HG03571 (cell line): ENCODE results near the gene GABRG3.

Source experiments
- ATAC-seq: cut with Tn5 transposase; IDR thresholded peaks from one replicate; pipeline ENCODE4 v1.9.1; 2021; ENCODE audit not compliant: unreplicated experiment

GABRG3 gene

DNA sequence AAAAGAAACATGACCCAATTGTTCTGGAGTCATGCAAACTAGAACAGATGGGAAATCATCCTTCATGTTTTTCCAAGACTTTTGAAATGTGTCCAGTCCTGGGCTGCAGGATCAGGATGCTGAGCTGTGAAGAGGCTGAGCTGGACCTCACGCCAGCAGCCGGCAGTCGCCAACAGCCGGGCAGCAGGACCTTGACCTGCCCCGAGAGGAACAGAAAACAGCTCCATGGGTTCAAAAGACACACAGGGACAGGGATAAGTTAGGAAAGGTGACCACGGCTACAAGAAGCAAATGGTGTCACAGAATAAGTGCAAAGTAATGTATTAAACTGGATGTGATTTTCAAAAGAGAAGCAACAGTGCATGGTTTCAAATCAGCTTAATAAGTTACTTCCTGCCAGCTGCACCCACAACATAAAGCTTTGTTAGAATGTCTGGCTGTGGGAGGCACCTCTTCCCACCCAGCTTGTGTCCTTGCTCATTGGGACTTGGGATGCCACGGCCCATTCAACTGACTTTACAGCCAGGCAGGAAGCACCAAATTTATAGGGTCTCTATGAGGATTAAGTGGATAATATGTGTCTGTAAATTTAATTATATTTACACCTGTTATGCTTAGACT lies 266.4 kb downstream of the GABRG3 start:
- no peak for ATAC-seq

DNA sequence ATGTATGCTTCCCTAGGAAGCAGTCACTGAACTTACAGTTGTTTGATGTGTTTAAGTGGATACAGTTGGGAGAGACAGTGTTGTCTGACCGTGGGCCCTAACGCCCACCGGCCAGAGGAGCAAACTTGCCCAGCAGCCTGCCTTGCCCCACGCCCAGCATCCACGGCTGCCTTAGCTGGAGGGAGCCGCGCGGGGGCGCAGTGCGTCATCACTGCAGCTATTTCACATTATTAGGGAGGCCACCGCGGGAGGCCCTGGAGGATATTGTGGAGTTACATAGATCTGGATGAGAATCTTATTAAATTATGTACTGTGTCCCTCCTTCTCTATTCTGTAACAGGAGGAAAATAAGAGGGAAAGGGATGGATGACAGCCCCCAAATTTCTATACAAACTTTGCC lies 267.2 kb downstream of the GABRG3 start:
- no peak for ATAC-seq

DNA sequence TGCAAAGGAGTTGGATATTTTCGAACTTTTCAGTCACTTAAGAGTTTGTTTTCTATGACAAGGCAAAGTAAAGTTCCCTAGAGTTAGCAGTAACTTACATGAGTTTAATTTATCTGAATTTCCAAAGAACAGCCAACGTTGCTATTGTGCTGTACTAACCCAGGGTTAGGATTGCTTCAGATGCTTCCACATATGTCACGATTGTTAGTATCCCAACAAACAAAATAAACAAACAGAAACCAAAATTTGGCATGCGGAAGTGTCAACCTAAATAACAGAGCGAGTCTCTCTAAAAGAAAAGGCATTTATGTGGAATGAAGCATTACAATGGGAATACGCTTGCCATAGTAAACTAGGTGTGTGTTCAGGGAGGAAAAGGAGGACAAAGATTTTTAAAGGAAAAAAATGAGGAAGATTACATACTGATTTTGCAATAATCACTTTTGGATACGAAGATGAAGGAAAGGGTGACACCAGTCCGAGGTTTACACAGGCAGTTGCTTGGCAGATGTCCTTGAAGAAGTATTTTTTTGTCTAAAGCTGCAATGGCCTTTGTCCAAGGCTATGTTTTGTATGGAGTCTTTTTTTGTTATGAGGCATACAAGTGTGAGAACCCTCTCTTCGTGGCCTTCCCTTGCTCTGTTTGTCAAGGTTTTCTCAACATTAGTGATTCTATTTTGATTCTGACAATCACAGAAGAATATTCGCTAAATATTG lies 267.9 kb downstream of the GABRG3 start:
- ATAC-seq: no peak

DNA sequence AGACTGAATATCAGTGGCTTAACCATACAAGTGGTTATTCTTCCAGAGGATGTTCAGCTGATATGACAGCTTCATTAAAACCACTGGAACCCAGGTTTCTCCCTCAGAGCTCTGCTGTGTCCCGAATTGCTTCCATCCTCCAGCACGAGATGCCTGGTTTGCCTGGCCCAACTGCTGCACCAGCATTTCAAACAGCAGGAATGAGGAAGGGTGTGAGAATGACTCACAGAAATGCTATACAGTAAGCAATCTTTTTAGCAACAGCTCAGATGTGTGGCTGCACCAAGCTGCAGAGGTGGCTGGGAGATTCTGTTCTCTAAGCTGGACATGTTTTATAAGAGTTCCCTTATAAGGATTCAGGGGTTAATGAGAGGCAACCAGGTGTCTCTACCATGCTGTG lies 271.0 kb downstream of the GABRG3 start:
- ATAC-seq: no peak

DNA sequence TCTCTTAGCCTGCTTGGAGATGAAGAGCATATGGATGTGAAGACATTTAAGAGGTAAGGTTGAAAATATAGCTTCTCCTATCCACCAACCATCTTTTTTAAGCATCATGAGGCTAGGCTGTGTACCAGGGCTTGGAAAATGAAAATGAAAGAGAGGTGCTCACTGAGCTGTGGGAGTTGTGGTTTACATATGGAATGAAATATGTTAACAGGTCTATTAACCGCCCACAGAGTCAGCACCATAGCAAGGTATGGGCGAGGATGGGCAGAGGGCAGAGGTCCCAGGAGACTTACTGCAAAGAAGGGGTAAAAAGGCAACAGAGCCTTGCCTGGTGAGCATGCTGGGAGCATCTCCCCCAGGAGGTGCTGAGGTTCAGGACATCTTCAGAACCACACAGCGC lies 273.1 kb downstream of the GABRG3 start:
- no peak for ATAC-seq

DNA sequence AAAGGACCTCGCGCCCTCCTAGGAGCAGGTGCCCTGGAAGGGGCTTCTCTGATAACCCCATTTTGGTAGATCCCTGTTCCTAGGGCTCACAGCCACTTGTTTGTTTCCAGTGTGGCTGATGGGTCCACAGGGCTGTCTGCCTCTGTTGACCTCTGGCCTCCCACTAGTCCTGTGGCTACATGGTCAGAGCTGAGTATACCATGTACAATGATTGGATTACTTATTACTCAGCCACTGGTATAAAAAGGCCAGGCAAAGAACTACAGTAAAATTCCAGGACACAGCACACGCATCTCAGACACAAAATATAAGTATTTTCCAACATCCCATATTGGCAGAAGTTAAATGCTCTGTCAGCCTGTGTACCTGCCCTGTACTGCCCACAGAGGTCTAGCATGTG lies 277.3 kb downstream of the GABRG3 start:
- ATAC-seq: no peak

DNA sequence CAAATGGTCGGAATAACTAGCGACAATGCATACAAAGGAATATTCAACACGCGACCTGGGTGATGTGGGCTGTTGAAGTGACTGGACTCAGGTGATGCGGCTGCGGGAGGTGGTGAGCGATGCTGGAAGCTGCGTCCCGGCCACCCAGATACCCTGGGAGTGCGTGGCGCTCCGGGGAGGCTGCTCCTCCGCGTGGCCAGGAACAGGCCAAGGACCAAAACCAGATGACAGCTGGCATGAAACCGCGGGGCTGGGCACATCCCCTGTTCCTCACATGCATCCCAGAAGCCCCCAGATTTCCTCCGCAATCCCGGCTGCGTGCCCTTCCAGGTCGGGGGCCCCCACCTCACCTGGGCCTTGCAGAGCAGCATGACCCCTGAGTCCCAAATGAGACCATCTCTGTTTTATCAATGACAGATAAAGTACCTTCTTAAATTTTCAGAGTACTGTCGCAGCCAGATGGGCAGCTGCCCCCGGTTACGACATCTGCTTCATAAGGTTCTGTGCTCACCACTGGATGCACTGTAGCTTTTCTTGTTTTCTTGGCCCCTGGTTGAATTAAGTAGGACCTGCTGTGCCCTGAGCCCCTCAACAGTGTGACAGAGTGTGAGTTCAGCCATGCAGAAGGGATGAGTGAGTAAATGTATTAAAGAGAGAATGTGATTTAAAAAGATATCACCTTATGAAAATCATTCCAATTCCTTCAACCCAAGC lies 278.2 kb downstream of the GABRG3 start:
- no peak for ATAC-seq

DNA sequence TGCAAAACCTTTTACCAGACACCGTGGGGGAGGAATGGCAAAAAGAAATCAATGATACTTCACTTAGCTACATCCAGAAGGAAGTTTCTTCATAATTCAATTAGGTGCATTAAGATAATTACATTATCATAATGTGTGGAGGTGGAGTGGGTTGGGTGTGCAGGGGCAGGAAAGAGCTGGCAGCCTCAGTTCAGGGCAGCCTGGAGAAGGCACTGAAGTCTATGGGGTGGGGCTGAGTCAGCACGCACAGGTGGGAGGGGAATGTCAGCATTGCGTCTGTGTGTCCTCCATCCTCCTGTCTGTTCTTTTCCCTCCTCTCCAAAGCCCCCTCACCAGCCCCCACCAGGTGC lies 278.8 kb downstream of the GABRG3 start:
- ATAC-seq: no peak

DNA sequence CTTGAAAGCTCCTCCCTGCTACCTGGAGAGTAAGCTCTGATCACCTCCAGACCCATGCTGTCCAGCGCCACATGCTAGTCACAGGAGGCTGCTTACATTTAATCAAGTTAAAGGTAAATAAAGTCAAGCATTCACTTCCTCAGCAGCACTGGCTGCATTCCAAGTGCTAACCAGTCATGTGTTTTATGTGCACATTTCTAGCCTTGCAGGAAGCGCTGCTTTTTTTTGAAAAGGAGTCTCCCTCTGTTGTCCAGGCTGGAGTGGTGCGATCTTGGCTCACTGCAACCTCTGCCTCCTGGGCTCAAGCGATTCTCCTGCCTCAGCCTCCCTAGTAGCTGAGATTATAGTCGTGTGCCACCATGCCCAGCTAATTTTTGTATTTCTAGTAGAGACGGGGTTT lies 279.2 kb downstream of the GABRG3 start:
- ATAC-seq: no peak

DNA sequence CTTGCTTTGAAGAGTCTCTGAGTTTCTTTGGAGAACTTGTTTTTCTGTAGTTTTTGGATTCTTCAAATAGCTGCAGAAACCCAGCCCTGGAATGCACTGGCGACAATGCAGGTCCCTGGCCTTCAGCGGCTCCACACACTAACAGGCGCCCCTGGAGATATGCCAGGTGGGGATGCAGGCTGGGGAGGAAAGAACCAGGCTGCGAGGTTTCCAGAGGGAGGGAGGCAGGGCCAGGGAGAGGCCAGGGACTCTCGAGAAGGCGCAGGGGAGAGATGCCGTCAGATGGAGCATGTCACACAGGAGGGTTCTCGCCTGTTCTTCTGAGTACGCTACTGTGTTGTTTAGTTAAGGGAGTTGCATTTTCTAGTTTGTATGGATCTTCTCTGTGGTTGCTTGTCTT lies 283.1 kb downstream of the GABRG3 start:
- ATAC-seq: no peak

DNA sequence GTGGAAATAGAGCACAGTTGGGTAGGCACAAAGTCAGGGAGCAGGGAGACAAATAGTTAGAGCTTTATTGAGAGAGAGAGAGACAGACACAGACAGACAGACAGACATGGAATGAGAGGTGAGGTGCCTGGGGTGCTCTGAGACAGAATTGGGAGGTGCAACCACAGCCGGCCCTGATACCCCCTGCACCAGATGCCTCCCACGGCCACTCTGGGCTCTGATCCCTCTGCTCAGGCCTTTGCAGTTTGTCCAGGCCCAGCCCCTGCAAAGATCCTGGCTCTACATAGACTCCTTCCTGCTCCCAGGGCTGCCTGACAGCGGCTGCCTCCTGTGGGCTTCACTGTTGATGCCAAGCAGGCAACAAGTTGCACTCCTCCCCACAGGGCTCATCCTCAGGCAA lies 283.8 kb downstream of the GABRG3 start:
- no peak for ATAC-seq

DNA sequence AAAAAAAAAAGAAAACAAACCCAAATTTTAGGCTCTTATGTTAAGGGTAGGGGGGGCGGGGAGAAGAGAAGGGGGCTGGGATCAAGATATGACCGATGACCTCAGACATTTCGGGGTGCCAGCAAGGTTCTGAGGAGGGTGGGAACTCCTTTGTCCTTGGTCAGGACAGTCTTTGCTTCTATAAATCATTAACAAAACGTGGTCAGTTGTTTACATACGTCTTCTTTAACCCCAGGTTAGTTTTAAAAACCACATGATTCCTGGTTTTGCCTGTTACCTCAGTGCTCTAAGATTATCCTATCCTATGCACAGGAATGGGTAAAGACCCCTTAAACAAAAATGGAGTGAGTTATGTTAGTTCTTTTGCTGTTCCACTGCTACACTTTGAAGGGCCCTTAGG lies 285.5 kb downstream of the GABRG3 start:
- ATAC-seq: no peak

DNA sequence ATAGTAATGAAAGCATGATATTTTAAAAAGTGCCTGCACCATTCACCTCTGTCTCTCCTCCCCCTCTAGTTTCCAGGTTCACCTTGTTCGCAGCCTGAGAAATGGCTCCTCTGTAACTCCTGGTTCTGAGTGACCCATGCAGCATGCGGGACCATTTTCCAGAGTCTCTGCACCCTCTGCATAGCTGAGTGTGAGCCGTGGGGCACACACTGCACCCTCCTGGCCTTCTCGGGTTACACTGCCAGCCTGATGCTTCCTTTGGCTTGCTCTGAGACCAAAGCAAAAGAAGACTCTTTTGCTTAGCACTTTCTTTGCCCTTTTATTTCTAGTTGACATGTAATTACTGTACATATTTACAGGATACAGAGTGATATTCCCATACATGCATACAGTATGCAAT lies 287.3 kb downstream of the GABRG3 start:
- ATAC-seq: no peak

DNA sequence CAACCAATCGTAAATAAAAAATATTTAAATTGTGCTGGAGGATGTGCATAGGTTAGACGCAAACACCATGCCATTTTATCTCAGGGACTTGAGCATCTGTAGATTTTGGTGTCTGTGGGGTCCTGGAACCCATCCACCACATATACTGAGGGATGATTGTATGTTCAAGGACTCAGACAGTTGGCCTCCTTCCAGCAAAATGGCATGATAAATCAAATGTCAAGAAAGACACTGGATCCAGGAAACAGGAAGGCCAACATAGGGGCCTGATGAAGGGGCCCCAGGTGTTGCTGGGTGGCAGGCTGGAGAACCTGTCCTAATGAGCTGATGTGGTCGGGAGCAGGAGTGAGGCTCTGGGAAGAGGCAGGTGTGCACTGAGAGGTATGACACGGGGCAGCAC lies 289.5 kb downstream of the GABRG3 start:
- ATAC-seq: no peak

DNA sequence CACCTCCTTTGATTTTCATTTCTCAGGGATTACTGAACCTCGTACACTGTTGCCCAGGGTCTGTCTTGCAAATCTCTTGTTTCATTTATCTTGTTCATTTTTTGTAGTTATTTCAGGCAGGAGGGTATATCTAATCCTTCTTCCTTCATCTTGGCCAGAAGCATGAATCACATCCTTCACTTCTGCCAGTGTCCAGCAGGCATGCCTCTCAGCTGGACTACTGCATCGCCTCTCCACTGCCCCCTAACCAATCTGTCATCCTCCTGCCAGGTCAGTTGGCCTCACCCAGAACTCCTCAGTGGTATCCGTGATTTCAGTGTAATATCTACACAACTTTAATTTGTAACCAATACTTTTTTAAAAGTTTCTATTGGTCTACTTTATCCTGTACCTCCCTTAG lies 297.9 kb downstream of the GABRG3 start:
- ATAC-seq: no peak

DNA sequence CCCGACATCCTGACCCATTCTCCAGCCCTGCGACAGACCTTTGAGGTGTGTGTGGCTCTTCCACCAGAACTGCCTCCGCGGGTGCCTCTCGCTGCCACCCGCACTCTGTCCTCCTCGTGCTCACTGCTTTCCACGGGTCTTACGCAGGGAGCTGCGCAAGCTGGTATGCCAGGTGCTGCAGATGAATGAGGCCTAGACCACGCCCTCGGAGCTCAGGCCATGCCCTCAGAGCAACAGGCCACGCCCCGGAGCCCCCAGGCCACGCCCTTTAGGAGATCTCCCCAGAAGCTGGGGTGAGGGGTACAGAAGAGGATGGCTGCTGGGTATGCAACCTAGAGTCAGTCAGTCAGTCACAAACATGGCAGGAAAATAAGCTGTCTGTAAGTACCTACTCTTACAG lies 300.3 kb downstream of the GABRG3 start:
- ATAC-seq: no peak

DNA sequence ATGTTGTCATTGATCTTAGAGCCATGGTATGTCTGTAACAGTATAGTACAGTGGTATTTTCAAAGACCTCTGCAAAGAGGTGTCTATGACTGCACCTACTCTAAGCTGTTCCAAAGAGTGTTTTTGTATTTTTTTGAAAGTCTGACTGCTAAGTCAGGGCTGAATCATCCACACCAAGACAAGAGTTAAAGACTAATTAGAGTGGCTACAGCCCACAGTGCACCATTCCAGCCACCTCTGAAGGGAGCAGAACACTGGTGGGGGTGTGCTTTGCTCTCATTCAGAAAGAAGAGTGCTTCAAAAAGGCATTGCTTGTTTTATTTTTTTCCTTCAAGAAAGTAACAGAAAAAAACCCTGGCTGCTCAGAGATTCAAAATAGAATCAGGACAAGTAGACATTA lies 301.4 kb downstream of the GABRG3 start:
- no peak for ATAC-seq

DNA sequence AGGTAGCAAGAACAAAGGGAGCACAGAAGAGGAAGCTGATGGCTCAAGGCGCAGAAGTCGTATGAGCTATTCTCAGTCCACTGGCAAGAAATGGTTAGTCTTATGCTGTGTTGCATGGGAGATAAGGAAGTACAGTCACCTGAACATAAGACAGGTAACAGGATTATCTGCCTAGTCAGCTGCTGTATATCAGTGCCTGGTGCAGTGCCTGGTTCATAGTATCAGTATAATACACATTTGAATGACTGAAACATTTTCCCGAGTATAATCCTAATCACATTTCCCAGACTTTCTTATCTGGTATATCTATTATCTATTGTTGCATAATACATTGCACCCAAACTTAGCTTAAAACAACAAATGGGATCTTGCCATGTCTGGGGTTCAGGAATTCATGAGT lies 302.5 kb downstream of the GABRG3 start:
- ATAC-seq: no peak

DNA sequence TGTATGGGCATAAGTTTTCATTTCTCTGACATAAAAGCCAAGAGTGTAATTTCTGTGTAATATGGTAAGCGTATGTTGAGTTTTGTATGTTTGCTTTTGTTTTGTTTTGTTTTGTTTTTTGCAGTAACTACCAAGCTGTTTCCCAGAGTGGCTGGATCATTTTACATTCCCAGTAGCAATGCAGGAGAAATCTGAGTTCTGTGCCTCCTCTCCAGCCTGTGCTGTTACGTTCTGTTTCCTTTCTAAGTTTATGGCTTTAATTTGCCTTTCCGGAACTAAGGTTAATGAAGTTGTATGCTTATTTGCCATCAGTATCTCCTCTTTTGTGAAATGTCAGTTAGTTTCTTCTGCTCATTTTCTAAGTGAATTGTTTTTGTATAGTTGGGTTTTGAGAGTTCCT lies 307.8 kb downstream of the GABRG3 start:
- ATAC-seq: no peak

DNA sequence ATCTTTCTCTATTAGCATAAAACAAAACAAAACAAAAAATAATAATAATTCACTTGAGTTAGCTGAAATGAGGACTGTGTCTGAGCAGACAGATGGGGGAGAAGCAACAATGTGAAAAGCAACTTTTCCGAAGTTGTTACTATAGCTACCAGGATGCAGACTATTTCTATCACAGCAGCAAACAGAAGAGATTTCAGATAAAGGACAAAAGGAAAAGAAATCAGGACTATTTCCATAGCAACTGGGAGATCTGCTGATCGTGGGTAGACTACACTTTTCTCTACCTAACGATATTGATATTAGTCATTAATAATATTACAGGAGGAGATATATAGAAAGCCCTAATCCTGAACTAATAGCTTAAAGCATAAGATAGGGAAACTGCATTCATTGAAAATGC lies 321.7 kb downstream of the GABRG3 start:
- no peak for ATAC-seq

DNA sequence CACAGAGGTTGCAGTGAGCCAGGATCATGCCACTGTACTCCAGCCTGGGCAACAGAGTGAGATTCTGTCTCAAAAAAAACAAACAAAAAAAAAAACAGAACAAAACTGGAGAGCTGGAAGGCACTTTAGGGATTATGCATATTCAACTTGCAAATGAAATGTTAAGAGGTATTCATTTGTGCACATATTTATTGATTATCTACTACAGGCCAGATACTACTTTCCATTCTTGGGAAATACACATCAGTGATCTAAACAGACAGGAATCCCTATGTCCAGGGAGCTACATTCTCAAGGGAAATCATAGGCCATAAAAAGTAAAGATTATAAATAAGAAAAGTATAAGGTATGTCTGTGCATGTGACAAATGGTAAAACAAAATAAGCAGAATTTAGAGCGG lies 322.6 kb downstream of the GABRG3 start:
- ATAC-seq: no peak

DNA sequence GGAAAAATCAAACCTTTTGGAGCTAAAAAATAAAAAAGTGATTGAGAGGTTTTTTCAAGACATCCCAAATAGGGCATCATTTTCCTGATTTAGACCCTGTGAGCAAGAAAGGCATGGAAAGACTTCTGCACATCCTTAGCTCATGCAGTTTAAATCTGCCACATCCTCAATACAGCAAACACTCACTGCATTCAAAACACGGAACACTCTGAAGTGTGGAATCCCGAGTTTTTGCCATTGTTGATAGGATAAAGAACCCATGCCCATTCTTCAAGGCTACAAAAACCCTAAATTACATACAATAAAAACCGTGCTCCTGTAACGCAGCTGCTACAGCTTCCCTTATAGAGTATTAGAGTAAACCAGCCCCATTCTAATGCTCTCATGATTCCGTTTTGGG lies 346.8 kb downstream of the GABRG3 start:
- no peak for ATAC-seq

DNA sequence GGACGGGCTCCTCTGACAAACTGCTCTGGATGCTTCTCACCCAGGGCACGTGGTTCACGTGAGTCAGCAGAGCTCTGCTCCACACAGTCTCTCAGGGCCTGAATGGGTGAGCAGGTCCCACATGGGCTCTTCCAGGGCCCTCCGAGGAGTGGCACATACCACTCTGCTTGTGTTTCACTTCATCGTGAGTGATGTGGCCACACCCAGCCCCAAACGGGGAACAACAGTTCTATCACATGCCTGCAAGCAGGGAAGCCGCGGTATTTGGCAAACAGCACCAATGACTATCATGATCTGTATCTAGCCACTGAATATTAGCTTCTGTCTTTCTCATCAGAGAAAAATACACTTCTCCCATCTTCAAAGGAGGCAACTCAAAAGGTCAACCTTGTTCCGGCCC lies 352.8 kb downstream of the GABRG3 start:
- ATAC-seq: no peak
